HG02610 (cell line): ENCODE data around the gene MPC1.
"Not testable (repeated sequence)": the region's sequence is repeated elsewhere in the genome, so short reads cannot be mapped to it uniquely, and the experiment has no call there.

ENCODE experiments used
- ATAC-seq: cut with Tn5 transposase; IDR thresholded peaks from one replicate; pipeline ENCODE4 v1.9.1; 2021; ENCODE audit warnings: mild to moderate bottlenecking, moderate library complexity; ENCODE audit not compliant: unreplicated experiment

The MPC1 gene

GRCh38 chr6:166408936-166409755 lies 26.4 kb upstream of the MPC1 start:
- no peak for ATAC-seq

GRCh38 chr6:166406197-166406596 lies 23.5 kb upstream of the MPC1 start:
- ATAC-seq, result no peak

- no peak for ATAC-seq
These were observed 22.6 kb upstream of the MPC1 start for GRCh38 chr6:166405386-166405785.

- no peak for ATAC-seq
These were observed 20.0 kb upstream of the MPC1 start for GRCh38 chr6:166402582-166403277.

GRCh38 chr6:166400649-166401250 lies 18.0 kb upstream of the MPC1 start:
- peak; percentile 71 for ATAC-seq

- no peak for ATAC-seq
These were observed 17.4 kb upstream of the MPC1 start for GRCh38 chr6:166400181-166400580.

GRCh38 chr6:166398348-166398747 lies 15.6 kb upstream of the MPC1 start:
- no peak for ATAC-seq

- no peak for ATAC-seq
These were observed 15.1 kb upstream of the MPC1 start for GRCh38 chr6:166397849-166398248.

- ATAC-seq, result no peak
These were observed 13.0 kb upstream of the MPC1 start for GRCh38 chr6:166395778-166396177.

- ATAC-seq, result no peak
These were observed 12.6 kb upstream of the MPC1 start for GRCh38 chr6:166395351-166395750.

- no peak for ATAC-seq
These were observed 11.5 kb upstream of the MPC1 start for GRCh38 chr6:166394036-166394892.

- no peak for ATAC-seq
These were observed 10.7 kb upstream of the MPC1 start for GRCh38 chr6:166393535-166393823.

- ATAC-seq, result not testable (repeated sequence)
These were observed 10.2 kb upstream of the MPC1 start for GRCh38 chr6:166392755-166393534.

- no peak for ATAC-seq
These were observed 6.4 kb upstream of the MPC1 start for GRCh38 chr6:166389119-166389518.

GRCh38 chr6:166388290-166389004 lies 5.7 kb upstream of the MPC1 start:
- ATAC-seq, result no peak

- no peak for ATAC-seq
These were observed 5.0 kb upstream of the MPC1 start for GRCh38 chr6:166387642-166388289.

- not testable (repeated sequence) for ATAC-seq
These were observed 4.4 kb upstream of the MPC1 start for GRCh38 chr6:166387098-166387497.

- ATAC-seq, result no peak
These were observed 3.4 kb upstream of the MPC1 start for GRCh38 chr6:166386111-166386510.

GRCh38 chr6:166383802-166384363 lies 1.1 kb upstream of the MPC1 start:
- peak; percentile 1 for ATAC-seq
